H9 (cell line): ENCODE data around the gene SP100. TPM values are rescaled to one million over a fixed set of nuclear protein-coding genes. Genes with fewer than 3 reads are reported as not detected.

ENCODE experiments used
- DNase-seq: peaks from one replicate; pipeline ENCODE4 v3.0.0-alpha.2; 2017
- H2AFZ ChIP-seq: one replicate; pipeline ENCODE4 v1.6.1; 2013; ENCODE audit warnings: mild to moderate bottlenecking, low read length, control low read depth, moderate library complexity
- H2AK5ac ChIP-seq: 2 replicates; pipeline ENCODE4 v1.6.1; 2013; ENCODE audit warnings: low read length, control low read depth, mixed read lengths; ENCODE audit not compliant: insufficient read length
- H2BK120ac ChIP-seq: one replicate; pipeline ENCODE4 v1.6.1; 2013; ENCODE audit warnings: low read depth, mild to moderate bottlenecking, low read length, control low read depth, inconsistent platforms; ENCODE audit not compliant: poor library complexity, severe bottlenecking
- H2BK12ac ChIP-seq: 2 replicates; pipeline ENCODE4 v1.6.1; 2013; ENCODE audit warnings: low read length, control low read depth, mixed read lengths, low read depth; ENCODE audit not compliant: insufficient read length
- H2BK15ac ChIP-seq: 2 replicates; pipeline ENCODE4 v1.6.1; 2013; ENCODE audit warnings: low read depth, low read length, control low read depth
- H2BK20ac ChIP-seq: one replicate; pipeline ENCODE4 v1.6.1; 2013; ENCODE audit warnings: low read depth, mild to moderate bottlenecking, low read length, control low read depth, inconsistent platforms; ENCODE audit not compliant: poor library complexity, severe bottlenecking
- H2BK5ac ChIP-seq: 2 replicates; pipeline ENCODE4 v1.6.1; 2013; ENCODE audit warnings: low read length, control low read depth, mixed read lengths; ENCODE audit not compliant: insufficient read length
- H3K14ac ChIP-seq: 2 replicates; pipeline ENCODE4 v1.6.1; 2013; ENCODE audit warnings: low read length, control low read depth; ENCODE audit not compliant: insufficient read depth
- H3K18ac ChIP-seq: 2 replicates; pipeline ENCODE4 v1.6.1; 2013; ENCODE audit warnings: low read depth, mild to moderate bottlenecking, mixed read lengths, low read length, control low read depth; ENCODE audit not compliant: insufficient read length
- H3K23ac ChIP-seq: 2 replicates; pipeline ENCODE4 v1.6.1; 2013; ENCODE audit warnings: low read length, control low read depth, mixed read lengths, low read depth; ENCODE audit not compliant: insufficient read length
- H3K23me2 ChIP-seq: 2 replicates; pipeline ENCODE4 v1.6.1; 2013; ENCODE audit warnings: low read depth, mild to moderate bottlenecking, mixed read lengths, low read length, control low read depth; ENCODE audit not compliant: insufficient read length, poor library complexity, severe bottlenecking
- H3K27ac ChIP-seq: 2 replicates; pipeline ENCODE4 v1.5.1; 2013; ENCODE audit warnings: low read length, control low read depth, mixed read lengths, low read depth; ENCODE audit not compliant: insufficient read length
- H3K27me3 ChIP-seq: 2 replicates; pipeline ENCODE4 v1.6.1; 2013; ENCODE audit warnings: low read length, control low read depth, inconsistent platforms; ENCODE audit not compliant: insufficient read depth
- H3K4ac ChIP-seq: 2 replicates; pipeline ENCODE4 v1.6.1; 2013; ENCODE audit warnings: low read depth, mild to moderate bottlenecking, control low read depth, inconsistent platforms, low read length, moderate library complexity
- H3K4me1 ChIP-seq: 2 replicates; pipeline ENCODE4 v1.6.1; 2013; ENCODE audit warnings: low read length, control low read depth, inconsistent platforms; ENCODE audit not compliant: insufficient read depth
- H3K4me2 ChIP-seq: 2 replicates; pipeline ENCODE4 v1.6.1; 2013; ENCODE audit warnings: low read length, control low read depth, mixed read lengths; ENCODE audit not compliant: insufficient read length, insufficient read depth
- H3K56ac ChIP-seq: 2 replicates; pipeline ENCODE4 v1.6.1; 2013; ENCODE audit warnings: low read depth, mild to moderate bottlenecking, mixed read lengths, low read length, control low read depth; ENCODE audit not compliant: insufficient read length
- H3K79me1 ChIP-seq: 2 replicates; pipeline ENCODE4 v1.6.1; 2013; ENCODE audit warnings: low read depth, mild to moderate bottlenecking, moderate library complexity, low read length, control low read depth, inconsistent platforms; ENCODE audit not compliant: insufficient read depth, poor library complexity, severe bottlenecking
- H3K79me2 ChIP-seq: 2 replicates; pipeline ENCODE4 v1.6.1; 2013; ENCODE audit warnings: low read length, control low read depth, inconsistent platforms; ENCODE audit not compliant: insufficient read depth
- H3K9ac ChIP-seq: 2 replicates; pipeline ENCODE4 v1.6.1; 2013; ENCODE audit warnings: low read length, control low read depth, mixed read lengths; ENCODE audit not compliant: insufficient read length; ENCODE audit errors: extremely low read depth
- H3K9me3 ChIP-seq: one replicate; pipeline ENCODE4 v1.6.1; 2013; ENCODE audit warnings: low read depth, low read length, inconsistent platforms; ENCODE audit not compliant: control insufficient read depth
- H3T11ph ChIP-seq: one replicate; pipeline ENCODE4 v1.6.1; 2013; ENCODE audit warnings: mild to moderate bottlenecking, low read length, control low read depth, inconsistent platforms
- H4K20me1 ChIP-seq: one replicate; pipeline ENCODE4 v1.6.1; 2013; ENCODE audit not compliant: control insufficient read depth, insufficient read length, insufficient read depth
- H4K5ac ChIP-seq: 2 replicates; pipeline ENCODE4 v1.6.1; 2013; ENCODE audit warnings: low read depth, mild to moderate bottlenecking, mixed read lengths, low read length, control low read depth; ENCODE audit not compliant: insufficient read length
- H4K8ac ChIP-seq: replicated peaks from 2 replicates; pipeline ENCODE4 v1.6.1; 2013; ENCODE audit warnings: low read length, control low read depth, mixed read lengths, low read depth; ENCODE audit not compliant: insufficient read length
- H4K91ac ChIP-seq: 2 replicates; pipeline ENCODE4 v1.6.1; 2013; ENCODE audit warnings: low read depth, mild to moderate bottlenecking, moderate library complexity, mixed read lengths, low read length, control low read depth; ENCODE audit not compliant: insufficient read length
- H3K27ac Mint-ChIP-seq, 3 experiments: 2 replicates in 2 of 3; 3 replicates in 1 of 3; pipeline ENCODE4 v1.8.0; 2020 to 2021; ENCODE audit warnings: mixed read lengths in 3 of 3, mild to moderate bottlenecking in 1 of 3, moderate library complexity in 1 of 3
- H3K27me3 Mint-ChIP-seq: 2 replicates; pipeline ENCODE4 v1.8.0; 2021; ENCODE audit warnings: low read depth, mild to moderate bottlenecking, moderate library complexity, mixed read lengths
- H3K36me3 Mint-ChIP-seq, 3 experiments: 2 replicates in 2 of 3; 3 replicates in 1 of 3; pipeline ENCODE4 v1.8.0; 2020 to 2021; ENCODE audit warnings: low read depth in 3 of 3, mixed read lengths in 3 of 3; ENCODE audit not compliant: insufficient read depth in 1 of 3
- H3K4me1 Mint-ChIP-seq, 2 experiments: 2 replicates each; pipeline ENCODE4 v1.8.0; 2020; ENCODE audit warnings: mixed read lengths in 2 of 2
- H3K4me3 Mint-ChIP-seq, 2 experiments: 2 replicates in 1 of 2; 3 replicates in 1 of 2; pipeline ENCODE4 v1.8.0; 2020 to 2021; ENCODE audit warnings: mild to moderate bottlenecking in 2 of 2, mixed read lengths in 2 of 2, moderate library complexity in 1 of 2
- H3K9me3 Mint-ChIP-seq, 2 experiments: 2 replicates in 1 of 2; 3 replicates in 1 of 2; pipeline ENCODE4 v1.8.0; 2020; ENCODE audit warnings: mild to moderate bottlenecking in 2 of 2, mixed read lengths in 2 of 2, moderate library complexity in 1 of 2
- CTCF ChIP-seq: fragments of 200-600 bp; sonication (generic); conservative IDR thresholded peaks from 3 replicates; pipeline ENCODE4 v1.8.0; 2021; ENCODE audit warnings: antibody characterized with exemption, mild to moderate bottlenecking
- WGBS: extraction: QIAGEN DNeasy Blood & Tissue Kit; methylation state at CpG from one replicate; pipeline ENCODE4 v1.1.7; 2013; ENCODE audit warnings: missing lambda C conversion rate, low lambda C conversion rate, mixed read lengths; ENCODE audit not compliant: insufficient read length; ENCODE audit errors: extremely low coverage; 5-methylcytosine and 5-hydroxymethylcytosine counted together
- total RNA-seq: library from RNA; stranded (reverse); gene quantifications from 2 replicates; pipeline ENCODE4 v1.2.1, GENCODE V29; 2021

Gene SP100
- total RNA-seq, 1 experiment from 2014 or later, result 0.28 TPM

- TF ChIP-seq CTCF, result no peak
- no peak for DNase-seq
- Histone ChIP-seq H3K4me2 (no peak overlapping the region), H3K4ac (no peak overlapping the region), H2AFZ (no peak overlapping the region), H3K4me1 (no peaks in the 10 kb centered on the region), H2AK5ac (no peak overlapping the region), H2BK5ac (no peak overlapping the region), H3K9me3 (no peaks in the 10 kb centered on the region), H2BK120ac (no peak overlapping the region), H3K56ac (no peak overlapping the region), H3K27me3 (no peaks in the 10 kb centered on the region), H2BK20ac (no peak overlapping the region), H4K91ac (no peak overlapping the region), H3K14ac (no peak overlapping the region), H2BK12ac (no peak overlapping the region), H3K18ac (no peak overlapping the region), H2BK15ac (no peak overlapping the region), H4K8ac (no peak overlapping the region), H3K23ac (no peak overlapping the region), H3K23me2 (no peaks in the 10 kb centered on the region), H3K79me1 (no peaks in the 10 kb centered on the region), H3K79me2 (no peaks in the 10 kb centered on the region), H3T11ph (no peak overlapping the region), H3K27ac (no peak overlapping the region), H3K9ac (no peak overlapping the region), H4K5ac (no peak overlapping the region), H4K20me1 (no peaks in the 10 kb centered on the region)
- no peak overlapping the region for H3K27ac Mint-ChIP-seq
- peaks cover 0 to 3% of the 10 kb centered on the region in 2 experiments; a peak in 1 of 4 replicates for H3K4me1 Mint-ChIP-seq
- no CpG with 5 or more reads among the region's 1 CpG for WGBS
- H3K36me3 Mint-ChIP-seq, result no peaks in the 10 kb centered on the region
- no peak overlapping the region for H3K4me3 Mint-ChIP-seq
- no peaks in the 10 kb centered on the region for H3K27me3 Mint-ChIP-seq
- peaks cover 6 to 7% of the 10 kb centered on the region in 2 experiments; a peak in 3 of 5 replicates for H3K9me3 Mint-ChIP-seq
These were observed 59.1 kb downstream of the SP100 start for GRCh38 chr2:230475143-230475542.
